Retinal pigment epithelial cell (primary cell): ENCODE measurements around the gene GRAMD1A.
"Not testable (repeated sequence)": the region's sequence is repeated elsewhere in the genome, so short reads cannot be mapped to it uniquely, and the experiment has no call there.

Experiments
- DNase-seq: peaks from one replicate; pipeline ENCODE4 v3.0.0-alpha.2; 2010; ENCODE audit warnings: low read depth
- H3K4me3 ChIP-seq: 2 replicates; pipeline ENCODE4 v1.5.1; 2011; ENCODE audit warnings: mild to moderate bottlenecking, low read length, control low read depth, moderate library complexity
- TF ChIP-seq, protein P1 (sequence below): conservative IDR thresholded peaks from 2 replicates; pipeline ENCODE4 v1.5.1; 2011; ENCODE audit warnings: low read depth, low read length, control low read depth, inconsistent platforms

Gene GRAMD1A

DNA sequence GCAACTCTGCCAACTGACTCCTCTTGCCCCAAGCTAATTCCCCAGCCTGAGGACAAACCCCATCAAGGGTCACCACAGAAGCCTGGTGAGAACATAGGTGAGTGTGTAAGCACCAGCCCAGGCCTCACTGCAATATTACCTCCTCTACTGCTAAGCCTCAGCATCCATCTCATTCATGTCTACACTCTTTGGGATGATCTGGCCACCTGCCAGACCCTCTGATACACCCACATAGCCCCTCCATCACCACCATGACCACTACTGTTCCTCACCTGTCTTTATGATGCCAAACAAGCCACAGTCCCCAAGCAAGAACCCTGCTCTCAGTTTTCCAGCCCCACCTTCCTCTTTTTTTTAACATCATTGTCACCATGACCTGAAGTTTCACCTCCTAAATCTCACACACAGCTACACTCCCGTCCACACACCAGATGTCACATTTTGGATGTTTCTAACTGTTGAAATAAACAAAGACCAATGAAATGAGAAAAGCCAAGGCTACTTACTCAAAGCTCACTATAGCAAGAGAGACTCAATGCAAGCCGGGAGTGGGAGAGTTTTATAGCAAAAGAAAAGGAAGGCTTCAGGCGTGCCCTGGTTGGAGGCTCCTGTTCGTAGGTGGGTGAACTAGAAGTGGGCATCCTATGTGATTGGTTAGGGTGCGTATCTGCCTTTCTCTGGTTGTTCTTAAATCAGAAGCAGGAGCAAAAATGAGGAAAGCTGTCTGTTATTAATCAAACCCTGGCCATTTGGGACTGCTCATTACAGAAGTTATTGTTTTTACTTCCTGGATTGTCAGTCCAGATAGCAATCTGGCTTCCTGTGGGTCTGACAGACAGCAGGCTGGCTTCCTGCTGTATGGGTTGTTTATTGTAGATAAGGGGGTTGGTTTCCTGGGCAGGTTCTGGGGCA lies 38.1 kb upstream of the GRAMD1A start:
- TF ChIP-seq, protein P1, sequence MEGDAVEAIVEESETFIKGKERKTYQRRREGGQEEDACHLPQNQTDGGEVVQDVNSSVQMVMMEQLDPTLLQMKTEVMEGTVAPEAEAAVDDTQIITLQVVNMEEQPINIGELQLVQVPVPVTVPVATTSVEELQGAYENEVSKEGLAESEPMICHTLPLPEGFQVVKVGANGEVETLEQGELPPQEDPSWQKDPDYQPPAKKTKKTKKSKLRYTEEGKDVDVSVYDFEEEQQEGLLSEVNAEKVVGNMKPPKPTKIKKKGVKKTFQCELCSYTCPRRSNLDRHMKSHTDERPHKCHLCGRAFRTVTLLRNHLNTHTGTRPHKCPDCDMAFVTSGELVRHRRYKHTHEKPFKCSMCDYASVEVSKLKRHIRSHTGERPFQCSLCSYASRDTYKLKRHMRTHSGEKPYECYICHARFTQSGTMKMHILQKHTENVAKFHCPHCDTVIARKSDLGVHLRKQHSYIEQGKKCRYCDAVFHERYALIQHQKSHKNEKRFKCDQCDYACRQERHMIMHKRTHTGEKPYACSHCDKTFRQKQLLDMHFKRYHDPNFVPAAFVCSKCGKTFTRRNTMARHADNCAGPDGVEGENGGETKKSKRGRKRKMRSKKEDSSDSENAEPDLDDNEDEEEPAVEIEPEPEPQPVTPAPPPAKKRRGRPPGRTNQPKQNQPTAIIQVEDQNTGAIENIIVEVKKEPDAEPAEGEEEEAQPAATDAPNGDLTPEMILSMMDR, result no peak
- DNase-seq, result no peak
- no peak overlapping the region for H3K4me3 ChIP-seq

DNA sequence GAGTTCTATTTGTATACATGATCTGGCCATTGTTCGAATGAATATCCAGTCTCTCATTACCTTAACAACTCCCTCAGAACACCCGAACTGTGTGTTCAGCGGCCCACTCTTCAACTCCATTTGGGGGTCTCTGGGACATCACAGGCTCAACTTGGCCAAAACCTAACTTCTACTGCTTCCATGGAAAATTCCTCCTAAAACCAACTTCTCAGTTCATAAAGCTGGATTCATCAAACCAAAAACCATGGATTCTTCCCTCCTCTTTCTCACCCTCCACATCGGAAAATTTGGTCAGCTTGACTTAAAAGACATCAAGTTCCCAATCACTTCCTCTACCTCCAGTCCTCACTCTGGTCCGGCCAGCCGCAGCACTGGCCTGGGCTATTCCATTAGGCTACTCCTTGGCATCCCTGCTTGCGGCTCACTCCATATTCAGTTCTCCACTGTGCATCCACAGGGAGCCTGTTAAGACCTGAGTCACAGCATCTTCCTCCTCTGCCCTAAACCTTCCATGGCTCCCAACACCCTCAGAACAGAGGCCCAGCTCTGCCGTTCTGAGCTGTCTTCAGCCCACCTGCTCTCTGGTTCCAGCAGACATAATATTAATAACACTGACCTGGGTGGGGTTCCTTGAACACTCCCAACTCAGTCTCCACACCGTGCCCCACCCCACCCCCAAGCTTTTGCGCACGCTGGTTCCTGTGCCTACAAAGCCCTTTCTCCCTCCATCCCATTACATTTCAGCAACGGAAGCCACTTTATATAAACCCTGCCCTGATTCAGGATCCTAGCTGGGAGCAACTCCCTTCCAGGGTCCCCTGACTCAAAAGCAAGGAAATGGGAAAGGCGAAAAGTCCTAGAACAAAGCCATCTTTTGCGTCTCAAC lies 37.2 kb upstream of the GRAMD1A start:
- DNase-seq, result no peak
- TF ChIP-seq, protein P1, result no peak
- H3K4me3 ChIP-seq, result peak overlapping the region; percentile 70

DNA sequence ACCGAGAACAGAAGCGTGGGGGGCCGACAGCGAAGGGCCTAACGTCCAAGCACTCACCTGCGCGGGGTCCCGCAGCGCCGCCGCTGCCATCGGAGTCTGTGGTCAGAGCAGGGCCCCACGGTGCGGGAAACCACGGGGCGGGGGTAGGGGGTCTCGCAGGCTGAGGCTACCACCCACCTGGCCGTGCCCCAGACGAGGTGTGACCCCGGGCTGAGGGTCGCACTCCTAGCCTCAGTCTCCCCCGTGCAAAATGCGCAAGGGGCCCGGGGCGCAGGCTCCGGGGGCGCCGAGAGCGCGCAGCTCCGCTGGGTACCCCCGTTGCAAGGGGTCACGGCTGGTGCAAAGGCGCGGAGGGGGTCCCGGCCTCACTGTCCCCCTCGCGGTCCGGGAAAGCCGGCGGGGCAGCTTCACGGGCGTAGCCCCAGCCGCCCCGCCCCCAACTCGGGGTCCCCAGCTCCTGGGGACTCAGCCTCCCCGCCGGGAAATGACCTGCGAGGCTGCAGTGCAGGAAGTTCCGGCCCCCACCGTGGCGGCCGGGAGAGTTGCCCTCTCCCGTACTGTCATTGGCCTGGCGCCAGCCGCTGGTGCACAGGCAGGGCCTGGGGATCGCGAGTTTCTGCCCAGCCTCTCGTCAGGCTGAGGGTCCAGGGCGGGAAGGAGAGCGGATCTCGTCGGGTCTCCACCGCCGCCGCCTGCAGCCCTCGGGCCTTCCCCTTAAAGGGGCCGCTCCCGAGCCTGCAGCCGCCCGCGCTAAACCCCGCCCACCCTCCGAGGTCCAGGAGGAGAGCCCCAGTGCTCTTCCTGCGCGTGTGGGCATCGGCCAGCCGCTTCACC lies 36.3 kb upstream of the GRAMD1A start, which contains the start of gene ZNF792:
ZNF792 (minus strand) TSS at position 657 of the 834 bp plus-strand sequence; CDS start at position 90, 567 bp downstream.
- TF ChIP-seq, protein P1, result no peak
- peak within 1 kb of the TSS; percentile 70 for H3K4me3 ChIP-seq
- no peak for DNase-seq

DNA sequence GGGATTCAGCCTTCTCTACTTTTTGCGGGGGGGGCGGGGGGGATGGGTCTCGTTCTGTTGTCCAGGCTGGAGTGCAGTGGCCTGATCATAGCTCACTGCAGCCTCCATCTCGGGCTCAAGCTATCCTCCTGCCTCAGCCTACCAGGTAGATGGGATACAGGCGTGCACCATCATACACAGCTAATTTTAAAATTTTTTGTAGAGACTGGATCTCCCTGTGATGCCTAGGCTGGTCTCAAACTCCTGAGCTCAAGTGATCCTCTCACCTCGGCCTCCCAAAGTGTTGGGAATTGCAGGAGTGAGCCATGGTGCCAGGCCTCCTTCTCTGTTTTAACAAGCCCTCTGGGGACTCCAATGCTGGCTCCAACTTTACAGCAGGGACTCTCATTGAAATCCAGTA lies 35.5 kb upstream of the GRAMD1A start:
- TF ChIP-seq, protein P1, result no peak
- peak overlapping the region; percentile 70 for H3K4me3 ChIP-seq

DNA sequence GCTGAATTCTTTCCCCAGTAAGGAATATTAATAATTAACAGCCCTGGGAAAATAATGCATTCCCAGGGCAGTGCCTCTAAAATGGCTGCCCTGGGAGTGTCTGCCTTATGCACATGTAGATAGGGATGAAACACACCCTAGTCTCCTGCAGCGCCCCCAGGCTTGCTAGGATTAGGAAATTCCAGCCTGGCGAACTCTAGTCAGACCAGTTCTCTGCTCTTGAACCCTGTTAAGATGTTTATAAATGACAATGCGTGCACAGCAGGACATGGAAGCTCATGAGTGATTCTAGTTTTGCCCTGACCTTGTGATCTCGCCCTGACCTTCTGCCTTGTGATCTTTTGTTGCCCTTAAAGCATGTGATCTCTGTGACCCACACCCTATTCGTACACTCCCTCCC lies 34.6 kb upstream of the GRAMD1A start:
- not testable (repeated sequence) for DNase-seq, H3K4me3 ChIP-seq

More for the DNA sequence above, 35.5 kb upstream of the GRAMD1A start:
- DNase-seq, result no peak

DNA sequence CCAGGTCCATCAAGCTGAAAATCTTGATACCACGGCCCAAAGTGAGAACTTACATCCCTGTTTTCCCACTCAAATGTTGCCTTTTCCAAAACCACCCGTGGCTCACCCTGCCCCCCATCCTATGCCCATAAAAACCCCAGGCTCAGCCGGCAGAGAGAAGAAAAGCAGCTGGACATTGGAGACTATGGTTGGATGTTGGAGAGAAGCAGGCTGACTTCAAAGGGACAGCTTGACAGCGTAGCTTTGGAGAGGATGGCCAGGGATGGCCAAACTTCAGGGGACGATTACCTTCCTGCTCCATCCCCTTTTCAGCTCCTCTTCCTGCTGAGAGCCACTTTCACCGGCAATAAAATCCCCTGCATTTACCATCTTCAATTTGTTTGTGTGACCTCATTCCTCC lies 32.6 kb upstream of the GRAMD1A start:
- no peak for DNase-seq
- TF ChIP-seq, protein P1, result no peak
- no peak overlapping the region for H3K4me3 ChIP-seq

DNA sequence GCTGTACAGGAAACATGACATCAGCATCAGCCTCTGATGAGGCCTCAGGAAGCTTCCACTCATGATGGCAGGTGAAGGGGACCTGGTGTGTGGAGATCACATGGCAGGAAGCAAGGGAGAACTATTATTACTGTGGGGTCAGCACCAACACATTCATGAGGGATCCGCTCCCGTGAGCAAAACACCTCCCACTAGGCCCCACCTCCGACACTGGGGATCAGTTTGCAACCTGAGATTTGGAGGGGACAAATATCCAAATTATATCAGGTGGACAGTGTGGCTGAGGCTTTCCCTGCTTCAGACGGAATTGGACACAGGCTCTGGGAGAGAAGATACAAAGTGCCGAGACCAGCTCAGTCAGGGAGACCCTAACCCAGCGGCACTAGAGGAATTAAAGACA lies 30.4 kb upstream of the GRAMD1A start:
- no peak for DNase-seq
- TF ChIP-seq, protein P1, result no peak
- no peak overlapping the region for H3K4me3 ChIP-seq

DNA sequence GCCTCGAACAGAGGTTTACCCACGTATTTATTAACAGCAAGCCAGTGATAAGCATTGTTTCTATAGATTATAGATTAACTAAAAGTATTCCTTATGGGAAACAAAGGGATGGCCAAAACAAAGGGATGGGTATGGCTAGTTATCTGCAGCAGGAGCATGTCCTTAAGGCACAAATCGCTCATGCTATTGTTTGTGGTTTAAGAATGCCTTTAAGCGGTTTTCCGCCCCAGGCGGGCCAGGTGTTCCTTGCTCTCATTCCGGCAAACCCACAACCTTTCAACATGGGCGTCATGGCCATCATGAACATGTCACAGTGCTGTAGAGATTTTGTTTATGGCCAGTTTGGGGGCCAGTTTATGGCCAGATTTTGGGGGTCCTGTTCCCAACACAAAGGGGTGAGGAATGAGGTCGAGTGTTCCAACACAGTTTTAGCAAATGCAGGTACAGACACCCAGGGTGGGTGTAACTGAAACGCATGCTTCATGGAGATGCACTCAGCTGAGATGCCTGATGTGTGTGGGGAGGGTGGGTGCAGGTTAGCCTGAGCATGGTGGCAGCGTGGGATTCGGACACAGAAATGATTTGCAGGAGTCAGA lies 29.8 kb upstream of the GRAMD1A start:
- not testable (repeated sequence) for H3K4me3 ChIP-seq, DNase-seq
